ENCODE results near the gene FOXO1. TPM values are rescaled to one million over a fixed set of nuclear protein-coding genes. Genes with fewer than 3 reads are reported as not detected.

The FOXO1 gene
- total RNA-seq, 1 donor from 2014 or later, result 10.4 TPM

DNA sequence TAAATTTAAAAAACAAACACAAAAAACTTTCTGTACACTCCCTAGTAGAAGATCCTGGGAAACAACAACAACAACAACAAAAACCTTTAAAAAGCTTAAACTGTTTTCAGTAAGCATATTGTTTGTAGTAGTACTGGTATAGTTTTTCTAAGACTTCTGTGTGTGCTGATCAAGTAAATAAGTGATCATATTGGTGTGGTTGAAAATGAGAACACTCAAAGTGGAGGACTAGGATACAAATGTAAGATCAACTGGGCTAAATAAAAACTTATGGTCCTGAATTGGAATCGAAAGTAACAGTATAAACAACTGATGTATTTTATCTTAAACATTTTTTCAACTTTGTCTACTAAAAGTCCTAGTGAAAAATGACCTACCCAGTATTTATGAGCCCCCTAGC is 135.5 kb downstream of the FOXO1 start:
- H3K79me2 ChIP-seq (ENCODE audit: insufficient read depth, low read length), result no peaks in the 10 kb centered on the region
- Mint-ChIP-seq H3K9me3 (ENCODE audit: unreplicated experiment) (peaks cover 13% of the 10 kb centered on the region), H3K4me3 (ENCODE audit: unreplicated experiment) (no peak overlapping the region), H3K27ac (ENCODE audit: unreplicated experiment) (no peak overlapping the region), H3K4me1 (ENCODE audit: low read depth, unreplicated experiment) (peaks cover 5% of the 10 kb centered on the region), H3K36me3 (ENCODE audit: low read depth, unreplicated experiment) (no peaks in the 10 kb centered on the region), H3K27me3 (ENCODE audit: low read depth, unreplicated experiment) (no peaks in the 10 kb centered on the region)
- no peak overlapping the region for H3K4me3 ChIP-seq (ENCODE audit: insufficient read depth, low read depth, low read length)
- no peak overlapping the region for H3K27ac ChIP-seq (ENCODE audit: low read depth, low read length)
- no peaks in the 10 kb centered on the region for H3K9me3 ChIP-seq (ENCODE audit: insufficient read depth, low read depth, low read length)
- no peak for FAIRE-seq
- no peak for DNase-seq (ENCODE audit: low read depth)
- no peak overlapping the region for H3K4me2 ChIP-seq (ENCODE audit: low read length)
- H3K9ac ChIP-seq (ENCODE audit: low read length), result no peak overlapping the region
- no peaks in the 10 kb centered on the region for H3K4me1 ChIP-seq (ENCODE audit: insufficient read depth, low read length)
- H4K20me1 ChIP-seq (ENCODE audit: insufficient read depth, low read length), result no peaks in the 10 kb centered on the region
- TF ChIP-seq, protein P1, sequence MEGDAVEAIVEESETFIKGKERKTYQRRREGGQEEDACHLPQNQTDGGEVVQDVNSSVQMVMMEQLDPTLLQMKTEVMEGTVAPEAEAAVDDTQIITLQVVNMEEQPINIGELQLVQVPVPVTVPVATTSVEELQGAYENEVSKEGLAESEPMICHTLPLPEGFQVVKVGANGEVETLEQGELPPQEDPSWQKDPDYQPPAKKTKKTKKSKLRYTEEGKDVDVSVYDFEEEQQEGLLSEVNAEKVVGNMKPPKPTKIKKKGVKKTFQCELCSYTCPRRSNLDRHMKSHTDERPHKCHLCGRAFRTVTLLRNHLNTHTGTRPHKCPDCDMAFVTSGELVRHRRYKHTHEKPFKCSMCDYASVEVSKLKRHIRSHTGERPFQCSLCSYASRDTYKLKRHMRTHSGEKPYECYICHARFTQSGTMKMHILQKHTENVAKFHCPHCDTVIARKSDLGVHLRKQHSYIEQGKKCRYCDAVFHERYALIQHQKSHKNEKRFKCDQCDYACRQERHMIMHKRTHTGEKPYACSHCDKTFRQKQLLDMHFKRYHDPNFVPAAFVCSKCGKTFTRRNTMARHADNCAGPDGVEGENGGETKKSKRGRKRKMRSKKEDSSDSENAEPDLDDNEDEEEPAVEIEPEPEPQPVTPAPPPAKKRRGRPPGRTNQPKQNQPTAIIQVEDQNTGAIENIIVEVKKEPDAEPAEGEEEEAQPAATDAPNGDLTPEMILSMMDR (IDR thresholded peaks at IDR 0.05; ENCODE audit: insufficient read depth, low read depth, low read length), result no peak
- TF ChIP-seq EZH2 (IDR thresholded peaks at IDR 0.05; ENCODE audit: insufficient read depth, low read length), result no peak
- H3K36me3 ChIP-seq (ENCODE audit: insufficient read depth, low read length), result no peaks in the 10 kb centered on the region
- H3K27me3 ChIP-seq (ENCODE audit: insufficient read depth, low read length), result no peaks in the 10 kb centered on the region
- H2AFZ ChIP-seq (ENCODE audit: low read depth, low read length), result no peak overlapping the region

DNA sequence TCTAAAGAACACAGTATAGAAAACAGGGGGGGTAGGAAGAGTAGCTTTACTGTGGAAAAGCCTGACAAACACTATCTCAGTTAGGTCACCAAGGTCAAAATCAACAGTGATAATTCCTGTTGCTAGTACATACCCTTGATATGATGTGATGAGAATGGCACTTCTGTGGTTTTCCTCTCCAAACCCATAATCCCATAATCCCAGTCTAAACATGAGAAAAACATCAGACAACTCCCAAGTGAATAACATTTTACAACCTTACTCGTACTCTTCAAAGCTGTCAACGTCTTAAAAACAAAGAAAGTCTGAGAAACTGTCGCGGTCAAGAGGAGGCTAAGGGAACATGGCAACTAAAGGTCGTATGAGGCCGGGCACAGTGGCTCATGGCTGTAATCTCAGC is 137.6 kb downstream of the FOXO1 start:
- FAIRE-seq (no peak), DNase-seq (ENCODE audit: low read depth) (no peak)
- no peak for TF ChIP-seq EZH2 (IDR thresholded peaks at IDR 0.05; ENCODE audit: insufficient read depth, low read length)
- TF ChIP-seq, protein P1 (IDR thresholded peaks at IDR 0.05; ENCODE audit: insufficient read depth, low read depth, low read length), result no peak
- Histone ChIP-seq H3K79me2 (ENCODE audit: insufficient read depth, low read length) (no peaks in the 10 kb centered on the region), H3K4me1 (ENCODE audit: insufficient read depth, low read length) (no peaks in the 10 kb centered on the region), H3K9ac (ENCODE audit: low read length) (no peak overlapping the region), H3K27me3 (ENCODE audit: insufficient read depth, low read length) (no peaks in the 10 kb centered on the region), H3K36me3 (ENCODE audit: insufficient read depth, low read length) (no peaks in the 10 kb centered on the region), H3K4me2 (ENCODE audit: low read length) (no peak overlapping the region), H3K9me3 (ENCODE audit: insufficient read depth, low read depth, low read length) (no peaks in the 10 kb centered on the region), H4K20me1 (ENCODE audit: insufficient read depth, low read length) (no peaks in the 10 kb centered on the region), H3K27ac (ENCODE audit: low read depth, low read length) (no peak overlapping the region), H3K4me3 (ENCODE audit: insufficient read depth, low read depth, low read length) (no peak overlapping the region), H2AFZ (ENCODE audit: low read depth, low read length) (no peak overlapping the region)
- Mint-ChIP-seq H3K4me1 (ENCODE audit: low read depth, unreplicated experiment) (peaks cover 5% of the 10 kb centered on the region), H3K27ac (ENCODE audit: unreplicated experiment) (peak overlapping the region; percentile 66), H3K27me3 (ENCODE audit: low read depth, unreplicated experiment) (no peaks in the 10 kb centered on the region), H3K4me3 (ENCODE audit: unreplicated experiment) (no peak overlapping the region), H3K9me3 (ENCODE audit: unreplicated experiment) (peaks cover 13% of the 10 kb centered on the region), H3K36me3 (ENCODE audit: low read depth, unreplicated experiment) (no peaks in the 10 kb centered on the region)

DNA sequence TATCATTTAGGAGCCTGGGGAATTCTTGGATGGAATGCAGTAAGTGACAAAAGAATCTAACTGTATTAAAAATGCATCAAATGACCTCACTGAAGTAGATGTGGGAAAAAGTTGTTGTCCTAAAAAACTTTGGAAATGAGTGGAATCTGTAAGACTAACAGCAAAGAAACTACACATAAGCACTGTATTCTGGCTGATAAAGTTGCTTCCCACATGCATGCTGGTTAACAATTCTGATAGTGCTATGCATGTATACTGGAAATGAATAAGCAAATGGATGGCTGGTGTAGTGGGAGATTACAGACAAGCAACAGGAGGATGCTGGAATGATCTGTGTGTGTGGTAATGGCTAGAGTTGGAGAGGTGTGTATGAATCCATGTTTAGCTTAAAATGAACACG is 138.5 kb downstream of the FOXO1 start:
- Mint-ChIP-seq H3K27me3 (ENCODE audit: low read depth, unreplicated experiment) (no peaks in the 10 kb centered on the region), H3K4me3 (ENCODE audit: unreplicated experiment) (no peak overlapping the region), H3K27ac (ENCODE audit: unreplicated experiment) (no peak overlapping the region), H3K9me3 (ENCODE audit: unreplicated experiment) (peaks cover 13% of the 10 kb centered on the region), H3K4me1 (ENCODE audit: low read depth, unreplicated experiment) (peaks cover 5% of the 10 kb centered on the region), H3K36me3 (ENCODE audit: low read depth, unreplicated experiment) (no peaks in the 10 kb centered on the region)
- TF ChIP-seq, protein P1 (IDR thresholded peaks at IDR 0.05; ENCODE audit: insufficient read depth, low read depth, low read length), result no peak
- TF ChIP-seq EZH2 (IDR thresholded peaks at IDR 0.05; ENCODE audit: insufficient read depth, low read length), result no peak
- no peaks in the 10 kb centered on the region for H3K79me2 ChIP-seq (ENCODE audit: insufficient read depth, low read length)
- H3K27ac ChIP-seq (ENCODE audit: low read depth, low read length), result no peak overlapping the region
- H3K4me2 ChIP-seq (ENCODE audit: low read length), result no peak overlapping the region
- H3K9me3 ChIP-seq (ENCODE audit: insufficient read depth, low read depth, low read length), result no peaks in the 10 kb centered on the region
- DNase-seq (ENCODE audit: low read depth), result no peak
- no peaks in the 10 kb centered on the region for H3K36me3 ChIP-seq (ENCODE audit: insufficient read depth, low read length)
- H2AFZ ChIP-seq (ENCODE audit: low read depth, low read length), result no peak overlapping the region
- no peaks in the 10 kb centered on the region for H4K20me1 ChIP-seq (ENCODE audit: insufficient read depth, low read length)
- no peaks in the 10 kb centered on the region for H3K4me1 ChIP-seq (ENCODE audit: insufficient read depth, low read length)
- H3K27me3 ChIP-seq (ENCODE audit: insufficient read depth, low read length), result no peaks in the 10 kb centered on the region
- no peak overlapping the region for H3K9ac ChIP-seq (ENCODE audit: low read length)
- H3K4me3 ChIP-seq (ENCODE audit: insufficient read depth, low read depth, low read length), result no peak overlapping the region
- FAIRE-seq, result no peak

Data from astrocyte (in vitro differentiated cells and primary cell).